Skeletal muscle cell (primary cell): ENCODE data around the gene AP1G2.
"Not testable (repeated sequence)": the region's sequence is repeated elsewhere in the genome, so short reads cannot be mapped to it uniquely, and the experiment has no call there.

ENCODE experiments used
- DNase-seq: peaks from one replicate; pipeline ENCODE4 v3.0.0-alpha.2; 2010; ENCODE audit warnings: low read depth
- H3K4me3 ChIP-seq: 2 replicates; pipeline ENCODE4 v1.5.1; 2011; ENCODE audit warnings: low read depth, mild to moderate bottlenecking, control low read depth, low read length, moderate library complexity

The AP1G2 gene

GRCh38 chr14:23546450-23547035, 21.0 kb downstream of the AP1G2 start:
- DNase-seq, result no peak
- H3K4me3 ChIP-seq, result no peak overlapping the region

DNA sequence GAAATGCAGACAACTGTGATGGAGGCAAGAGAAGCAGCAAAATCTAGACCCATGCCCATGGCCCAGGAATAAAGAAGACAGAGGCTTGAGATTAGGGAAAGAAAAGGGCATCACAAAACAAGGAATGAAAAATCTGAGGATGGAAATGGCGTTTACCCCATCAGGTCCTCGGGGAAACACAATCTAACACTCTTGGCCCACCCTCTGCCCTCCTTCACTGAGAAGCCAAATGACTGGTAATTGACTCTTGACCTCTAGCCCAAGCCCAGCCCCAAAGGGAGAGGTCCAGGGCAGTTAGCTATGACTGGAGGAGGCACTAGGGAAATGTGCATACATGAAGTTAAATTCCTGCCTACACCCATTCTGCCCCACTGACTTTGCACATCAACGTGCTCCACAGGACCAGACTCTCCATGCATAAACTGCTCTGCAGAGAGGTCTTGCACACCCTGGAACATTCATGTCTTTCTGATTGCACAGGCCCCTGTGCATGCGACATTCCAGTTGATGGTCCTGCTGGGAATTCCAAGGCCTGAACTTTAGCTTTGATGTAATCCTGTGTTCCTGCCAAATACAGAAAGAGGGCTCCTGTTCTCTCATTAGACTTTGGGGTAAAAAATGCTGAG, 21.7 kb downstream of the AP1G2 start:
- DNase-seq, result no peak

GRCh38 chr14:23544511-23545447, 22.8 kb downstream of the AP1G2 start:
- DNase-seq, result no peak
- H3K4me3 ChIP-seq, result no peak overlapping the region

More for the DNA sequence above, 21.7 kb downstream of the AP1G2 start:
- no peak overlapping the region for H3K4me3 ChIP-seq

- no peak for DNase-seq
- no peak overlapping the region for H3K4me3 ChIP-seq
Observed at GRCh38 chr14:23543403-23543802, 24.2 kb downstream of the AP1G2 start.

DNA sequence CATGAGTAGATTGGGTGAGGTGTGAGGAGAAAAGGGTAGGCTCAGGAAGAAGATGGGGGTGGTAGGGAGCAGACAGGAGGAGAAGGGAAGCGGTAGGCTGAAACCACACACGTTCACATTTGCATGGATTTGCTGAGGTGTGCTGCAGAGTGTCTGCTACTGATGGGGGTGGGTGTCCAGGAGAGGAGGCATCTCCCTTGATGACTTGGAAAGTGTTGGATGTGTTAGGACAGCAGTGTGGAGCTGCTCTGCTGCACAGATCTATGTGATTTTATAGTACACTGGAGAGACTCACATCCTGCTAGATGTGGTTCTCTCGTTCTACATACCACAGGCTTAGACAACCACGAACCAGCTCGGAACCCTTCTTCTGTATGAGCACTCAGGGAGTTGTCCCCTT, 25.3 kb downstream of the AP1G2 start:
- DNase-seq, result no peak
- no peak overlapping the region for H3K4me3 ChIP-seq

DNA sequence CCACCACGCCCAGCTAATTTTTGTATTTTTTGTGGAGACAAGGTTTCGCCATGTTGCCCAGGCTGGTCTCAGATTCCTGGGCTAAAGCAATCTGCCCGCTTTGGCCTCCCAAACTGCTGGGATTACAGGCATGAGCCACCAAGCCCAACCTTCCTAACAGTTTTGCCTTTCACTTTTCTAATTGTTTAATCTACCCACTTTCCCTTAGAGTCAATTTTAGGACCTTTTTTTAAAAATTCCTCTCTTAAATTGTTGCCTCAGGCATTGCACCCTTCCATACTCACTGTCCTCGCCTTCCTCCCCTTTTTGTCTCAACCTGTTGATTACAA, 27.5 kb downstream of the AP1G2 start:
- DNase-seq, result no peak

GRCh38 chr14:23539248-23540140, 28.1 kb downstream of the AP1G2 start:
- no peak for DNase-seq
- H3K4me3 ChIP-seq, result no peak overlapping the region

More for the DNA sequence above, 27.5 kb downstream of the AP1G2 start:
- no peak overlapping the region for H3K4me3 ChIP-seq

DNA sequence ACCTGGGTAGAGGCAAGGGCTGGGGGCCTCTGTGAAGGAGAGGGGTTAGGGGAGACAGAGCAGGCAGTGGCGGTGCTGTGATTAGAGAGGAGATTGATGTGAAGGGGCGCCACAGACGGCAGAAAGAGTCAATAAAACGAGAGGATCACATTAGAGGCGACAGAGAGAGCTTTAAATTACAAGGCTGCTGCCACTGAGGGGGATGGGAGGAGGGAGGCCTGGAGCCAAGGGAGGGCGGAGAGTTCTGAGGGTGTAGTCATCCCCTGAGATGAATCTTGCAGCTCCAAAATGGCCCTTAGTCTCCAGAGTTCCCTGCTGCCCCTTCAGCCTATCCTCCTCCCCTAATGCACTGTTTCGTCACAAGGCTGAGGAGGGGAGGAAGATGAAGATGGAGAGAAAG, 28.8 kb downstream of the AP1G2 start:
- no peak for DNase-seq

DNA sequence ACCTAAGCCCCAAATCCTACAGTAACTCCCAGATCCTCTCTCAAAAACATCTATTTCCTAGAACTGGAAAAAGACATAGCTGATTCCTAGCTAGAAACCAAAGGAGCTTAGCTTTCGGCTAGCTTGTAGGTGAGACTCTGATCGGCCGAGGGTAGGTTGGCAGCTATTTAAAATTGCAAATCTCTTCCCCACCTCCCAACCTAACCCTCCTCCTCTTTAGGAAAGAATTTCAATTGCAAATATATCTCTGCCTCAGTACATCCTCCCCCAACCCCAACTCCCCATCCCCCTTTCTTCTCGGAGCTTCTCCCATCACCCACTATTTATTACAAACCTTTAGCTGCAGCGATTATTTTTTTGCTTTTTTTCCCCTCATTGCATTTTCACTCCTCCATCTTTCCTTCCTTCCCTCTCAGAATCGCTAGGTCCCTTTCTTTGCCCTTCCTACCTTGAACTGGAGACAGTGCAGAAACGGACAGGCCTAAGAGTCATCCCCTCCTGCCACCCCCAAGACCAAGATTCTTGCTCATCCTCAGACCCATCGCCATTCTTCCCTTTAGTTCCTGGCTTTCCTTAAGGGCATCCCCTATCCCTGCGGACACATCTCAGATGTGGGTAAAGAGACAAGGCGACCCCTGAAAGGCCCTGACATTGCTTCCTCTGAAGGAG, 29.4 kb downstream of the AP1G2 start:
- no peak for DNase-seq
- H3K4me3 ChIP-seq, result no peak overlapping the region

More for the DNA sequence above, 28.8 kb downstream of the AP1G2 start:
- no peak overlapping the region for H3K4me3 ChIP-seq

DNA sequence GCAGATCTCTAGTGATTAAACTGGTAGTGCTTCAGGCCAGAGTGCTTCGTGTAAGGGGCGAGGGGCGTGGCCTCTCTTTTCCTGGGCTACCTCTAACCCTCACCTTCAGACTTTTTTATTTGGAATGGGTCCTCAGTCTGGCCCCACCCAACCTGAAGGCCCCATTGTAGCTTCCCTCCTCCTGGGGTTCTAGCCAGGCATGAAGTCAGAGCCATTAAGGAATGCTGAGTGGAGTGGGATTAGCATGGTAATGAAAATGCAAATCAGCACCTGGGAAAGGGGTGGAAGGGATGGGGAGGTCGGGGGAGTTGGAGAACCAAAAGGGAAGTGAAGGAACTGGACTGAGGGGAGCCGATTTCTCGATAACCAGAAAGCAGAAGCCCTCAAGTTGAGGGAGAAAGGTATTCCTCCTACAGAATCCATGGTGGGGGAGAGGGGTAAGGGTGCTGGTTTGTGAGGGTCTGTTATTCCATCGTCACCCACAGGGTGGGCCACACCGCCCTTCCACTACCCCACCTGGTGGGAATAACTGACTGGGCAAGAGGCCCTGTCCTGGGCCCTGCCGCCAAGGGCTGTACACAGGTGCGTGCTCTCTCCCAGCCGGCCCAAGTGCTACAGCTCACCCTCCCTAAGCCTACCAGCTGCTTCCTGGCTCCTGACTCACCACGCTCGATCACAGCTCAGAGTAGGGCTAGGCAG, 30.1 kb downstream of the AP1G2 start:
- no peak overlapping the region for H3K4me3 ChIP-seq
- no peak for DNase-seq

- not testable (repeated sequence) for H3K4me3 ChIP-seq, DNase-seq
Observed at GRCh38 chr14:23536906-23537305, 30.7 kb downstream of the AP1G2 start.

DNA sequence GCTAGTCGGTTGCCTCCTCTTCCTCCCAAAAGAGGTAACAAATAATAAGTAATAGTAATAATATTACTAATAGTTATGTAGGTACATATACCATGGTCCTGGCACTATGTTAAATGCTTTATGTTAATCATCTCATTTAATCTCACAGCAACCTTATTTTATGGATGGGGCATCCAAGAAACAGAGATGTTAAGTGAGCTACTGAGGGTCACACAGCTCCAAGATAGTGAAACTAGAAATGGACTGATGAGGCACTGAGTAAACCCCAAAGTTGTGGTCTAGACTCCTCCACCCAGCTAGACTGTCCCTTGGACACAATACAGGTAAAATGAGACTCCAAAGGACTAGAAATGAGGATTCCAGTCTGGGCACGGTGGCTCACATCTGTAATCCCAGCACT, 31.1 kb downstream of the AP1G2 start:
- no peak overlapping the region for H3K4me3 ChIP-seq
- no peak for DNase-seq

DNA sequence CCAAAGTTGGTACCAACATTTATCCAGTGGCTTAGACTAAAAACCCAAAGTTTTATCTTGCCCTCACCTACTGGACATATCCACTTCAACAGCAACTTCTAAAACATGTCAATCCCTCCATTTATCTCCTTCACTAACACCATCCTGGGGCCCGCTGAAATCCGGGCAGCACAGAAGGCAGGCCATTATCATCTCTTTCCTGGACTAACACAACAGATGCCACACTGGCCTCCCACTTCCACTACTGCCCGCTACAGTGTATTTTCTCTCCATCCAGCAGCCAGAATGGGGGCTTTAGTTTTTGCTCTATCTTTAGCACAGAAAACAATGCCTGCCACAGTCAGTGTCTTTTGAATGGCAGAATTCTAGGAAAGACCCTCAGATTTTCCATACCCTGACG, 31.6 kb downstream of the AP1G2 start:
- H3K4me3 ChIP-seq, result no peak overlapping the region
- no peak for DNase-seq

- H3K4me3 ChIP-seq, result no peak overlapping the region
- no peak for DNase-seq
Observed at GRCh38 chr14:23533652-23534435, 33.7 kb downstream of the AP1G2 start.

DNA sequence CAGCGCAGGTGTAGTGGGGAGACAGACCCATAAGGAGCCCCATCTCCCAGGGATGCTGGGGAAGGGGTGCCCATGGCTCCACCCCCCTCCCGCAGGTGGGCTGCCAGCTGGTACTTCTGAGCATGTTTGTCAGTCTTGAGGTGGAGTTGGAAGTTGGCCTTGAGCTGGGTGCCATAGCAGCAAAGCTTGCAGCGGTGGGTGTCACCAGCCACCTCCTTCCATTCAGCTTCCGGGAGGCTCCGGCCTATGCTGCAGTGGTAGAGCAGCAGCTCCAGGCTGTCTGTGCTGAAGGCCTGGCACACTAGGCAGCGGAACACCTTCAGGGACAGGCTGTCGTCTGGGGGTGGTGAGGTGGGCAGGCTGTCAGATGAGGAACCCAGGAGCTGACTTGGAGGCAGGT, 34.9 kb downstream of the AP1G2 start:
- H3K4me3 ChIP-seq, result no peak overlapping the region
- no peak for DNase-seq

- no peak for DNase-seq
- no peak overlapping the region for H3K4me3 ChIP-seq
Observed at GRCh38 chr14:23531391-23531790, 36.2 kb downstream of the AP1G2 start.

GRCh38 chr14:23530375-23531055, 37.1 kb downstream of the AP1G2 start:
- no peak for DNase-seq
- H3K4me3 ChIP-seq, result no peak overlapping the region
